LNCaP clone FGC (cell line): Measurements from ENCODE around the gene GATA6.

Source experiments
- DNase-seq: peaks from one replicate; pipeline ENCODE4 v3.0.0-alpha.2; 2011; ENCODE audit warnings: low read depth
- H3K4me3 ChIP-seq: 2 replicates; pipeline ENCODE4 v1.5.1; 2011; ENCODE audit warnings: mild to moderate bottlenecking, low read depth, low read length, control low read depth
- CTCF ChIP-seq: IDR thresholded peaks from 2 replicates; pipeline ENCODE4 v1.5.1; 2012; ENCODE audit warnings: mild to moderate bottlenecking; ENCODE audit not compliant: control insufficient read depth, insufficient read depth; ENCODE audit errors: extremely low read depth

Gene GATA6

GRCh38 chr18:22169011-22169888, at the start of gene GATA6:
Gene GATA6 (plus strand): TSS chr18:22169589. CDS start chr18:22171145, 1,556 bp downstream.
- peak; percentile 85 for DNase-seq
- peak; percentile 55 for TF ChIP-seq CTCF
- H3K4me3 ChIP-seq = peak within 1 kb of the TSS; percentile 89

- no peak for TF ChIP-seq CTCF
Measured at GRCh38 chr18:22124970-22125369, 44.4 kb upstream of the GATA6 start.

GRCh38 chr18:22128954-22129353, 40.4 kb upstream of the GATA6 start:
- H3K4me3 ChIP-seq = no peak overlapping the region
- no peak for DNase-seq
- TF ChIP-seq CTCF = no peak

More at GRCh38 chr18:22124970-22125369, 44.4 kb upstream of the GATA6 start:
- no peak for DNase-seq
- H3K4me3 ChIP-seq = no peak overlapping the region

GRCh38 chr18:22129778-22130177, 39.6 kb upstream of the GATA6 start:
- no peak overlapping the region for H3K4me3 ChIP-seq
- TF ChIP-seq CTCF = no peak
- DNase-seq = no peak

- TF ChIP-seq CTCF = no peak
- no peak overlapping the region for H3K4me3 ChIP-seq
- DNase-seq = no peak
Measured at GRCh38 chr18:22132258-22132657, 37.1 kb upstream of the GATA6 start.

- TF ChIP-seq CTCF = no peak
- no peak for DNase-seq
- no peak overlapping the region for H3K4me3 ChIP-seq
Measured at GRCh38 chr18:22132763-22133162, 36.6 kb upstream of the GATA6 start.
